Measurements from ENCODE around the gene ECT2.

DNA sequence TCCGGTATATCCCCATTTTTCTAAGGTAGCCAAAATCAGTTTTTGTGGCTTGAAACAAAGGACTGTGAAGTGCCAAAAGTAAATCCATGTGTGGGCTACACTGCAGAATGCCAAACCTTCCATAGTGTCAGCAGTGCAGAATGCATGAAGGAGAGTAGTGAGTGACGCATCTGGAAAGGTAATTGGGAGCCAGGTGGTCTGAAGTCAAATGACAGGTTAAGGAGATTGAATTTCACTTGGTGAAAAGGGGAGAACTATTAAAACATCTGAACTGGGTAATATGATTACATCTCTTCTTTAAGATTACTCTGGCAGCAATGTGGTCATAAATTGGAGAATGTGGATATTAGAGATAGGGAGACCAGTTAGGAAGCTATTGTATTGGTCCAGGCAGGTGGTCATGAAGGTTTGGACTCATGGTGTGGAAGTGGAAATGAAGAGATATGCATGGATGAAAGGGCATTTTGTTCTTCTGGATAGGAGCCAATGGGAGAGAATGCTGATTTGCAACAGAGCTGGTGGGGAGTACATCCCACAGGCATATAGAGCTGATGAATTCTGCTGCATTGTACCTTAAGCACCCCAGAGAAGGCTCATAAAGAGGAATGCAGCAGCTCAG lies 118.2 kb downstream of the ECT2 start:
- no peak for TF ChIP-seq EZH2 (IDR thresholded peaks at IDR 0.05; ENCODE audit: borderline replicate concordance, low read length)
- TF ChIP-seq, protein P1, sequence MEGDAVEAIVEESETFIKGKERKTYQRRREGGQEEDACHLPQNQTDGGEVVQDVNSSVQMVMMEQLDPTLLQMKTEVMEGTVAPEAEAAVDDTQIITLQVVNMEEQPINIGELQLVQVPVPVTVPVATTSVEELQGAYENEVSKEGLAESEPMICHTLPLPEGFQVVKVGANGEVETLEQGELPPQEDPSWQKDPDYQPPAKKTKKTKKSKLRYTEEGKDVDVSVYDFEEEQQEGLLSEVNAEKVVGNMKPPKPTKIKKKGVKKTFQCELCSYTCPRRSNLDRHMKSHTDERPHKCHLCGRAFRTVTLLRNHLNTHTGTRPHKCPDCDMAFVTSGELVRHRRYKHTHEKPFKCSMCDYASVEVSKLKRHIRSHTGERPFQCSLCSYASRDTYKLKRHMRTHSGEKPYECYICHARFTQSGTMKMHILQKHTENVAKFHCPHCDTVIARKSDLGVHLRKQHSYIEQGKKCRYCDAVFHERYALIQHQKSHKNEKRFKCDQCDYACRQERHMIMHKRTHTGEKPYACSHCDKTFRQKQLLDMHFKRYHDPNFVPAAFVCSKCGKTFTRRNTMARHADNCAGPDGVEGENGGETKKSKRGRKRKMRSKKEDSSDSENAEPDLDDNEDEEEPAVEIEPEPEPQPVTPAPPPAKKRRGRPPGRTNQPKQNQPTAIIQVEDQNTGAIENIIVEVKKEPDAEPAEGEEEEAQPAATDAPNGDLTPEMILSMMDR (IDR thresholded peaks at IDR 0.05; ENCODE audit: low read length), result no peak

Data from OCI-LY1 (cell line).